HG02798 (cell line): ENCODE measurements around the gene NSD1.

ENCODE experiments used
- ATAC-seq: cut with Tn5 transposase; IDR thresholded peaks from one replicate; pipeline ENCODE4 v1.9.1; 2021; ENCODE audit warnings: mild to moderate bottlenecking; ENCODE audit not compliant: unreplicated experiment, poor library complexity

Gene NSD1, protein sequence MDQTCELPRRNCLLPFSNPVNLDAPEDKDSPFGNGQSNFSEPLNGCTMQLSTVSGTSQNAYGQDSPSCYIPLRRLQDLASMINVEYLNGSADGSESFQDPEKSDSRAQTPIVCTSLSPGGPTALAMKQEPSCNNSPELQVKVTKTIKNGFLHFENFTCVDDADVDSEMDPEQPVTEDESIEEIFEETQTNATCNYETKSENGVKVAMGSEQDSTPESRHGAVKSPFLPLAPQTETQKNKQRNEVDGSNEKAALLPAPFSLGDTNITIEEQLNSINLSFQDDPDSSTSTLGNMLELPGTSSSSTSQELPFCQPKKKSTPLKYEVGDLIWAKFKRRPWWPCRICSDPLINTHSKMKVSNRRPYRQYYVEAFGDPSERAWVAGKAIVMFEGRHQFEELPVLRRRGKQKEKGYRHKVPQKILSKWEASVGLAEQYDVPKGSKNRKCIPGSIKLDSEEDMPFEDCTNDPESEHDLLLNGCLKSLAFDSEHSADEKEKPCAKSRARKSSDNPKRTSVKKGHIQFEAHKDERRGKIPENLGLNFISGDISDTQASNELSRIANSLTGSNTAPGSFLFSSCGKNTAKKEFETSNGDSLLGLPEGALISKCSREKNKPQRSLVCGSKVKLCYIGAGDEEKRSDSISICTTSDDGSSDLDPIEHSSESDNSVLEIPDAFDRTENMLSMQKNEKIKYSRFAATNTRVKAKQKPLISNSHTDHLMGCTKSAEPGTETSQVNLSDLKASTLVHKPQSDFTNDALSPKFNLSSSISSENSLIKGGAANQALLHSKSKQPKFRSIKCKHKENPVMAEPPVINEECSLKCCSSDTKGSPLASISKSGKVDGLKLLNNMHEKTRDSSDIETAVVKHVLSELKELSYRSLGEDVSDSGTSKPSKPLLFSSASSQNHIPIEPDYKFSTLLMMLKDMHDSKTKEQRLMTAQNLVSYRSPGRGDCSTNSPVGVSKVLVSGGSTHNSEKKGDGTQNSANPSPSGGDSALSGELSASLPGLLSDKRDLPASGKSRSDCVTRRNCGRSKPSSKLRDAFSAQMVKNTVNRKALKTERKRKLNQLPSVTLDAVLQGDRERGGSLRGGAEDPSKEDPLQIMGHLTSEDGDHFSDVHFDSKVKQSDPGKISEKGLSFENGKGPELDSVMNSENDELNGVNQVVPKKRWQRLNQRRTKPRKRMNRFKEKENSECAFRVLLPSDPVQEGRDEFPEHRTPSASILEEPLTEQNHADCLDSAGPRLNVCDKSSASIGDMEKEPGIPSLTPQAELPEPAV (N-terminal part only)

DNA sequence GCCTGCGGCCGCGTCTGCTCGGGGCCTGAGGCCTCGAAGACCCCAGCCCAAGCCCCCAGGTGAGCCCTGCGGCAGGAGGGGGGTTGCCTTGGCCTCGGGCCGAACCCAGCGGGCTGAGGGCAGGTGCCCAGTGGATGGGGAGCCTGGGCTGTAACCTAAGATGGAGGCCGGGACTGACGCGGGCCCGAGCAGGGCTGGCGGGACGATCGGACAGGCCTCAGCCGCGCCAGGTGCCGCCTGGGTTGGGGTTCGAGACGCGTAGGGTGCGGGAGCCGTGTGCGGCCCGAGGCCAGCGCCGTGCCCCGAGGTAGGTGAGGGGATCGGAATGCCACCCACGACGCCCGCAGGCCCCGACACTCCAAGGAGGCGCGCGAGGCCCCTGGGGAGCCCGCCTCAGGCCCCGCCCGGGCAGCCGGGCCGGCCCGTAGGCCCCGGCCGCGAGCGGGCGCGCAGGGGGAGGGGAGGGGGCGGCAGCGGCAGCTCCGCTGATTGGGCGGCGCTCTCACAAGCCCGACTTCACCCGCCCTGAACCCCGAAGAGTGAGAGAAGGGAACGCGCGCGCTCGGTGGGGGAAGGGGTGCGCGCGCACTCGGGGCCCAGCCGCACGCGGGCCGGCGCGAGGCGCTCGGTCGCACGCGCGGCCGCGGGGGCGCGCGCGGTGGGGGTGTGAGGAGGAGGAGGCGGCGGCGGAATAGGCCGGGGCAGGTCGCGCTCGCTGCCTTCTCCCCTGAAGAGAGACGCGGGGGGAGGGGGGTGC lies at the start of gene NSD1:
TSS of gene NSD1 (plus strand) at position 678 of the 757 bp plus-strand sequence. CDS start 1,331 bp downstream, outside the sequence.
- ATAC-seq = peak; percentile 71

DNA sequence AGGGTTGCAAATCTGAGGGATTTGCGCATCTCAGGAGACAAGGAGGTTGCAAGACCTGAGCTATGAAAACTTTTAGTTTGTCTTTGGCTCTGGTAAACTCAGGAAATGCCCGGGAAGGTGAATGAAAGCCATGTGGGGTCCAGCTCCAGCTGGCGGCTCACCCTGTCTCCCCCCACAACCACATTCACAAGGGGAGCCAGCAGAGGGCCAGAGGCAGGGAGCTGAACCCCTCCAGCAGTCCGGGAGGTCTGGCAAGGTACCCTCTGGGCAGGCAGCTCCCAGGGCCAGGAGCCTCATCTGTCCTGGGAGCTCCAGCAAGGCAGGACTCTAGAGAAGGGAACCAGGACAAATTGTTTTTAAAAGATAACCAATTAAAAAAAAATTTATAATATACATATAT lies 49.4 kb upstream of the NSD1 start:
- ATAC-seq = no peak

DNA sequence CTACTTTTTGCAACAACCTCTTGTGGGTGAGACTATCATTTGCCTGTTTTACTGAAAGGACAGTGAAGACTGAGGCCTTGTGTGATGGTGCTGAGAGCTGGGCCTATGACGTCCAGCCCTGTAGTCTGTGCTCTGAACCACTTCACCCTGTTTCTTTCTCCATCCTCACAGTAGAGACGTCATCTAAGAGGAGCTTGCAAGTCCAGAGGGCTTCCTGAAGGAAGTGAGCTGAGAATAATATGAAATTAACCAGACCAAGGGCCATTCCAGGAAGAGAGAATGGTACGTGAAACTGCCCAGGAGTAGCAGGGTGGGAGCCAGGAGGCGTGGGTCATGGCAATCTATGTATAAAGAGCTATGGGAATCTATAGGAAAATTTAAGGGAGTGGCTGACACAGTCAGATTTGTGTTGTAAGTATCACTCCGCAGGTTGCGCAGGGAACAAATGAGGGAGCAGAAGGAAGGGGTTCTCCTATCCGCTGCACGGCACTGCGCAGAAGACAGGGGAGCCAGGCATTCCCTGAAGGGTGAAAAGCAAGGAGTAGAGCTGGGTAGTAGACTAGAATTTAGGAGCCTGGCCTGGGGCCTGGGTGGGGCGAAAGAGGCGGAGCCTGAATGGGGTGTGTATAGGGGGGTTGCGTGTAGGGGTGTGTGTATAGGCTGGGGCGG lies 47.5 kb upstream of the NSD1 start:
- no peak for ATAC-seq

- ATAC-seq = peak; percentile 59
These were observed 46.7 kb upstream of the NSD1 start, which contains the start of gene FGFR4 for GRCh38 chr5:177086654-177087397. FGFR4 (plus strand) TSS chr5:177086915; CDS start chr5:177089603, 2,688 bp downstream.

GRCh38 chr5:177087398-177088005 lies 46.1 kb upstream of the NSD1 start:
- no peak for ATAC-seq

GRCh38 chr5:177089127-177089526 lies 44.4 kb upstream of the NSD1 start:
- ATAC-seq = no peak

DNA sequence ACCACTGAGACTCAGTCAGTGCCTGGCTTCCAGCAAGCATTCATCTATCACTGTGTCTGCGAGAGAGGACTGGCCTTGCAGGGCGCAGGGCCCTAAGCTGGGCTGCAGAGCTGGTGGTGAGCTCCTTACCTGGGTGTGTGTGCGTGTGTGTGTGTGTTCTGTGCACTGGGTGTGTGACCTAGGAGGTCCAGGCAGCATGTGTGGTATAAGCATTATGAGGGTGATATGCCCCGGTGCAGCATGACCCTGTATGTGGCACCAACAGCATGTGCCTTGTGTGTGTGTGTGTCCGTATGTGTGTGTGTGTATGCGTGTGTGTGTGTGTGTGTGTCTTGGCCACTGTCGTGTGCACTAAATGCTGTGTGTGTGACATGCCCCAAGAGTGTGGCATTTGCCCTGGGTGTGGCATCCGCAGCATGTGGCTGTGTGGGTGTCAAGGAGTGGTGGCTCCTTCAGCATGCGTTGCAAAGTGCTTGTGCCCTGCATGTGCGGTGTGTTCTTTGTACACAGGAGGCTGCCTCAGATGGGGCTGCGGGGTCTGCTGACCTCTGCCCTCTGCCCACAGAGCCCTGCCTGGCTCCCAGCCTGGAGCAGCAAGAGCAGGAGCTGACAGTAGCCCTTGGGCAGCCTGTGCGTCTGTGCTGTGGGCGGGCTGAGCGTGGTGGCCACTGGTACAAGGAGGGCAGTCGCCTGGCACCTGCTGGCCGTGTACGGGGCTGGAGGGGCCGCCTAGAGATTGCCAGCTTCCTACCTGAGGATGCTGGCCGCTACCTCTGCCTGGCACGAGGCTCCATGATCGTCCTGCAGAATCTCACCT lies 43.5 kb upstream of the NSD1 start:
- ATAC-seq = no peak

DNA sequence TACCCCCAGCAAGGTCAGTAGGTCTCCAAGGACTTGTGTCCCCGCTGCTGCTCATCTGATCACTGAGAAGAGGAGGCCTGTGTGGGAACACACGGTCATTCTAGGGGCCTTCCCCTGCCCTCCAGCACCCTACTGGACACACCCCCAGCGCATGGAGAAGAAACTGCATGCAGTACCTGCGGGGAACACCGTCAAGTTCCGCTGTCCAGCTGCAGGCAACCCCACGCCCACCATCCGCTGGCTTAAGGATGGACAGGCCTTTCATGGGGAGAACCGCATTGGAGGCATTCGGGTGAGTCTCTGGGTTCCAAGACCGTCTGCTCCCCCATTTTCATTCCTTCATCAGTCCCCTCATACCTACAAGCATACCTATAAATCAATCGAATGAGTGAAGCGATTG lies 42.8 kb upstream of the NSD1 start:
- no peak for ATAC-seq

- ATAC-seq = no peak
These were observed 42.3 kb upstream of the NSD1 start for GRCh38 chr5:177091232-177091631.

DNA sequence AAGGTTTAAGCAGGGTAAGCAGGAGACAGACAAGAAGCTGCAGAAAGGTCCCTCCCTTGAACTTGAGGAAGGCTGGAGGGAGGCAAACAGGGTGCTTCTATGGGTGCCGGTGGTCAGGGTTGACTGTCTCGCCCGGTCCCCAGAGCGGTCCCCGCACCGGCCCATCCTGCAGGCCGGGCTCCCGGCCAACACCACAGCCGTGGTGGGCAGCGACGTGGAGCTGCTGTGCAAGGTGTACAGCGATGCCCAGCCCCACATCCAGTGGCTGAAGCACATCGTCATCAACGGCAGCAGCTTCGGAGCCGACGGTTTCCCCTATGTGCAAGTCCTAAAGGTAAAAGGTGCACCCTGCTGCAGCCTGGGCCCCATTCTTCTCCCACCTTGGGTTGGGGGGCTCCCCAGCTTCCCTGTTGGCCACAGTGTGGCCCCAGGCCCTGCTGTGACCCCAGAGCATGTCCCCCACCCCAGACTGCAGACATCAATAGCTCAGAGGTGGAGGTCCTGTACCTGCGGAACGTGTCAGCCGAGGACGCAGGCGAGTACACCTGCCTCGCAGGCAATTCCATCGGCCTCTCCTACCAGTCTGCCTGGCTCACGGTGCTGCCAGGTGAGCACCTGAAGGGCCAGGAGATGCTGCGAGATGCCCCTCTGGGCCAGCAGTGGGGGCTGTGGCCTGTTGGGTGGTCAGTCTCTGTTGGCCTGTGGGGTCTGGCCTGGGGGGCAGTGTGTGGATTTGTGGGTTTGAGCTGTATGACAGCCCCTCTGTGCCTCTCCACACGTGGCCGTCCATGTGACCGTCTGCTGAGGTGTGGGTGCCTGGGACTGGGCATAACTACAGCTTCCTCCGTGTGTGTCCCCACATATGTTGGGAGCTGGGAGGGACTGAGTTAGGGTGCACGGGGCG lies 41.1 kb upstream of the NSD1 start:
- no peak for ATAC-seq

DNA sequence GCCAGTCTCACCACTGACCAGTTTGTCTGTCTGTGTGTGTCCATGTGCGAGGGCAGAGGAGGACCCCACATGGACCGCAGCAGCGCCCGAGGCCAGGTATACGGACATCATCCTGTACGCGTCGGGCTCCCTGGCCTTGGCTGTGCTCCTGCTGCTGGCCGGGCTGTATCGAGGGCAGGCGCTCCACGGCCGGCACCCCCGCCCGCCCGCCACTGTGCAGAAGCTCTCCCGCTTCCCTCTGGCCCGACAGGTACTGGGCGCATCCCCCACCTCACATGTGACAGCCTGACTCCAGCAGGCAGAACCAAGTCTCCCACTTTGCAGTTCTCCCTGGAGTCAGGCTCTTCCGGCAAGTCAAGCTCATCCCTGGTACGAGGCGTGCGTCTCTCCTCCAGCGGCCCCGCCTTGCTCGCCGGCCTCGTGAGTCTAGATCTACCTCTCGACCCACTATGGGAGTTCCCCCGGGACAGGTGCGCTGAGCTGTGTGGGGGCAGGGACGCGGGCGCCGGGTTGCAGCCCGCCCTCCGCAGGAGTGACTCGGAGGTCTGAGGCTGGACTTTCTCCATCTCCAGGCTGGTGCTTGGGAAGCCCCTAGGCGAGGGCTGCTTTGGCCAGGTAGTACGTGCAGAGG lies 40.4 kb upstream of the NSD1 start:
- ATAC-seq = no peak

GRCh38 chr5:177093803-177094202 lies 39.8 kb upstream of the NSD1 start:
- no peak for ATAC-seq

DNA sequence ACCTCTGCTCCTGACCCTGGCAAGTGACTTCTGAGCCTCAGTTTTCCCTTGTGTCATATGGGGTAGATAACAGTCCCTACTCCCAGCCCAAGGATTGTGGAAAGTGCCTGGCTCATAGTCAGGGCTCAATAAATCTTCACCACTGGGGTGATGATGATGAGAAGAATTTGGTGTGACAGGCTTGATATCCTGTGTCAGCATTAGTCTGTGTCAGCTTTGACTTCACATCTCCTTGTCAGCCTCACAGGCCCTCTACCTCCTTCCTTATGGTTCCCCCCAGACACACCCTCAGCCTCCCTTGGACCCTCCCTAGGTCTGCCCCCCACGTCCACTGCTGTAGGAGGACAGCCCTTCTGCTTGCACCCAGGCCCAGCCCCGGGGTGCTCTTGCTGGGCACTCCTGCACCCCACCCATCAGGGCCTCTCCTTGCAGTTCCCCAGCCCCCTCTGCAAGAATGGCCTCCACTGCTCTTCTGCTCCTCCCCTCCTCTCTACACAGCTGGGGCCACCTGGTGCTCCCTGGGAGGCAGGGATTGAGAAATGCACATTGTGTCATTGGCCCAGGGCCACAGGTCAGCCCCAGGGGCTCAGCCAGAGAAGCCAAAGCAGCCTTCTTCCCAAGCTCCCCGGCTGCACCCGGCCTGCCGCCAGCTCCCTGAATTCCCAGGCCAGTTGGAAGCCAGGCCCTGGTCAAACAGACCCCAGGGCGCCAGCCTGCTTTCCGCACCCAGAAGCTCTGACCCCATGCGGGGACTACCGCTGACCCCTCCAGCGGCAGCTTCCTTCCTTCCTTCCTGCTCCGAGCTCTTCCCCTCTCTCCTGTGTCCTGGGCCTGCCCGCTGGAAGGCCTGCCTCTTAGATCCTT lies 39.1 kb upstream of the NSD1 start:
- ATAC-seq = no peak

DNA sequence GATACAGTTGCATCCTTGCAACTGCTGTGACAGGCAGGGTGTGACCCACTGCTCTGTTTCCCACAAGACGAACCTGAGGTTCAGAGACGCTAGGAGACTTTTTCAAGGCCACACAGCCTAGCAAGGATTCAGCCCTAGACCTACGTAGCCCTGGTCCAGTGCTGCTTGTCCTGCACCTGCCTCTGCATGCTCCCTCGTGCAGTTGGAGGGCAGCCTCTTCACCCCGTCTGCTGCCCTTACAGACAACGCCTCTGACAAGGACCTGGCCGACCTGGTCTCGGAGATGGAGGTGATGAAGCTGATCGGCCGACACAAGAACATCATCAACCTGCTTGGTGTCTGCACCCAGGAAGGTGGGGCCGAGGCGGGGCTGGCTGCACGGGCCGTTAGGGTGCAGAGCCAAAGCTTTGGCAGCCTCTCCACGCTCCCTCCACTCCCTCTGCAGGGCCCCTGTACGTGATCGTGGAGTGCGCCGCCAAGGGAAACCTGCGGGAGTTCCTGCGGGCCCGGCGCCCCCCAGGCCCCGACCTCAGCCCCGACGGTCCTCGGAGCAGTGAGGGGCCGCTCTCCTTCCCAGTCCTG lies 38.4 kb upstream of the NSD1 start:
- no peak for ATAC-seq
